Measurements from ENCODE around the gene TTYH1. TPM values are rescaled to one million over a fixed set of nuclear protein-coding genes. Genes with fewer than 3 reads are reported as not detected.
"Not testable (repeated sequence)": the region's sequence is repeated elsewhere in the genome, so short reads cannot be mapped to it uniquely, and the experiment has no call there.

The TTYH1 gene
- 1.3 TPM in 1 of 2 replicates, not detected in the other for total RNA-seq (2014; rRNA removed; shearing (Covaris generic))

DNA sequence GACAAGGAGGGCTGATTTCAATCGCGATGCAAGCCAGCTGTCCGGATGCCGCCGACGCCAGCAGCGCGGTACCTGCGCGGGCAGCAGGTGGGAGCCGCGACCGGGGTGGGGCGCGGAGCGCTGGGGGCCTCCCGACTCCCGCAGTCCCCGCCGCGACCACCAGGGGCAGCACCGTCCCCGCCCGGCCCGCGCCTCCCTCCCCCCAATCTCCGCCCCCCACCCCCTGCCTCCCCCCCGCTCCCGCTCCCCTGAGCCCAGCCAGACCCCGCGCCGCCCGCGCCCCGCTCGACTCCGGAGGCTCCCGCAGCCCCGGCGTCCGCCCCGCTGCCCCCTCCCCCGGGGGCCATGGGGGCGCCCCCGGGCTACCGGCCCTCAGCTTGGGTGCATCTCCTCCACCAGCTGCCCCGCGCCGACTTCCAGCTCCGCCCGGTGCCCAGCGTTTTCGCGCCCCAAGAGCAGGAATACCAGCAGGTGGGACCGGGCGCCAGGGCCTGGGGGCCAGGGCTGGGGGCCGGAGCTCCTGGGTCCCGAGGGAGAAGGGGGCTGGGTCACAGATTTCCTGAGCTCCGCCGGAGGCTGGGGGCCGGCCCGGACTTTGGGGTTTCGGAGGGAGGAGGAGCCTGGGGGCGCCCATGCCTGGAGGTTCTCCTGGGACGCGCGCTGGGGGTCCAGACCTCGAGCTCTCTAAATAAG lies at the start of gene TTYH1:
Gene TTYH1 (plus strand): TSS at position 257 of the 693 bp plus-strand sequence. CDS start 89 bp downstream, at position 346.
- DNase-seq (ENCODE audit: low read depth) = no peak

DNA sequence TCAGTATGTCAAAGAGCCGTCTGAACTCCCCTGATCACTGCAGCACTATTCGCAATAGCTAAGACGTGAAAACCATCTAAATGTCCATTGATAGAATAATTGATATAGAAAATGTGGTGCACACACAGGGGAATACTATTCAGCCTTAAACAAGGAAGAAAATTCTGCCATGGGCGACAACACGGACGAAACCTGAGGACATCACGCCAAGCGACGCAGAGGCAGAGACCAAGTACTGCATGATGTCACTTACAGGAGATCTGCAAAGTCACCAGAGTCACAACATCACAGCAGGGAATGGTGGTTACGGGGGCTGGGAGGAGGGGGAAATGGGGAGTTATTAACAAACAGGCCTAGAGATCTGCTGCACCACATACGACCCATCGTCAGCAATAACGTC lies 49.5 kb upstream of the TTYH1 start:
- DNase-seq (ENCODE audit: low read depth) = not testable (repeated sequence)

DNA sequence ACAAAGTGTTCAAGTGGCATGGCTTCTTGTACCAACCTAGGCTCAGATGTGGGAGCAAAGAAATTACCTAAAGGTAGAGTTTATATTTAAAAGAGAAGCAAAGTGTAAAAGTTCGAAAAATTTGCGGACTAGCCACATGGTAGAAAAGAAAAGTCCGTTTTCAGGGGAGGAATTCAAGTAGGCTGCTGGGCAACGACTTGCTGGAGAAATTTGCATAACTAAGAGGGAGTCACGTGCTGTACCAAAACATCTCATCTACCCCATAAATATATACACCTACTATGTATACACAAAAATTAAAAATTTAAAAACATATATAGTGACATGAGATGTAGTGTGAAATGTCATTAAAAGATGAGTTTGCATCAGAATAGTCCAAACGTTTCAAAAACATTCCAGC lies 48.5 kb upstream of the TTYH1 start:
- DNase-seq (ENCODE audit: low read depth) = no peak

DNA sequence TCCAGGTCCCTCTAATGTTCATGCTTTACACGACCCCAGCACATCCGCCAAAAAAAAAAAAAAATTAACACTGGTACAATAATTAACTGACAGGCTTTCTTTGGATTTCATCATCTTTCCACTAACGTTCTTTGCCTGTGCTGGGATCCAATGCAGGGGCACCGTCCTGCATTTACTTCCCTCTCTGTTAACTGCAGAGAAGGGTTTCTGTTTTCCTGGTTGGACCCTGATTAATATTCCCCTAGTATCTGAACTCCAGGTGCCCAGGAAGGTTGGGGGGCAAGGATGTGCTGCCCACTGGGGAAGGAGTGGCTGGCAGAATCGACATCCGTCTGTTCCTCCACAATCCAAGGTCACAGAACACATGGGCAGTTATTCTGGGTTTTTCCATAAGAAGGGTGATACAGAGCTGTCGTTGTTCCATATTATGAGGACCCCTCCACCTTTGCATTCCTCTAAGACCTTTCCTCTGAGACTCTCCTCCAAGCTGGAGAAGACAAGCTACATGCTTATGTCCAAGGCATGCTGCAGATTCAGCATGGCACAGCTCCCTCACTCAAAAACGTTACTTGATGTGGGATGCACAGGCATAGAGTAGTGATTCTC lies 46.1 kb upstream of the TTYH1 start:
- no peak for DNase-seq (ENCODE audit: low read depth)

- DNase-seq (ENCODE audit: low read depth) = not testable (repeated sequence)
These were observed 45.4 kb upstream of the TTYH1 start for GRCh38 chr19:54369688-54370433.

DNA sequence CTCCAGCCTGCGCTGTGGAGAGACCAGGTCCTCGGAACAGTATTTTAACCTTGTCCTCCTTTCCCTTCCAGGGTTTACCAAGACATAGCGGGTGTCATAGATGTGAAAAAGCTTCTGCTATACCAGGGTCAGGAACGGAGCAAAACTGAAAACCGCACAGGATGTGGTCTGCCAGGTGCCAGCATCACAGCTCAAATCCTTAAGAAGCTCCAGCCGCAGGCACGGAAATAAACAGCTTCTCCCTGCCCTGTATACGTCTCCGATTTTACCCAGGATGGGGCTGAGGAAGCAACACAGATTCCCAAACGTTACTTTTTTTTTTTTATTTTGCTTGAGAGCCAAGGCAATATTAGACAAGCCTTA lies 44.8 kb upstream of the TTYH1 start:
- peak; percentile 59 for DNase-seq (ENCODE audit: low read depth)

DNA sequence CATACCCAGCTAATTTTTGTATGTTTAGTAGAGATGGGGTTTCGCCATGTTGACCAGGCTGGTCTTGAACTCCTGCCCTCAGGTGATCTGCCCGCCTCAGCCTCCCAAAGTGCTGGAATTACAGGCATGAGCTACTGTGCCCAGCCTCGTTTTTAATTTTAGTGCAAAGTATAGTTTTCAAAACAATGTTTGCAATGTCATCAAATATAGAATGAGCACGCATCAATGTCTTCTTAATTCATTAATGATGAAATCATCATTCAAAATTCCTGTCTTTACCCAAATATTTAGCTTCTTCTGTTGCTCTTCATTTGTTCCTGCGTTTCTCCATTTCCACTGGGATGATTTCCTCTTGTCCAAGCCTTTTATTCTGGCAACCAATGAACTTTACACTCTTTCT lies 43.8 kb upstream of the TTYH1 start:
- DNase-seq (ENCODE audit: low read depth) = not testable (repeated sequence)

DNA sequence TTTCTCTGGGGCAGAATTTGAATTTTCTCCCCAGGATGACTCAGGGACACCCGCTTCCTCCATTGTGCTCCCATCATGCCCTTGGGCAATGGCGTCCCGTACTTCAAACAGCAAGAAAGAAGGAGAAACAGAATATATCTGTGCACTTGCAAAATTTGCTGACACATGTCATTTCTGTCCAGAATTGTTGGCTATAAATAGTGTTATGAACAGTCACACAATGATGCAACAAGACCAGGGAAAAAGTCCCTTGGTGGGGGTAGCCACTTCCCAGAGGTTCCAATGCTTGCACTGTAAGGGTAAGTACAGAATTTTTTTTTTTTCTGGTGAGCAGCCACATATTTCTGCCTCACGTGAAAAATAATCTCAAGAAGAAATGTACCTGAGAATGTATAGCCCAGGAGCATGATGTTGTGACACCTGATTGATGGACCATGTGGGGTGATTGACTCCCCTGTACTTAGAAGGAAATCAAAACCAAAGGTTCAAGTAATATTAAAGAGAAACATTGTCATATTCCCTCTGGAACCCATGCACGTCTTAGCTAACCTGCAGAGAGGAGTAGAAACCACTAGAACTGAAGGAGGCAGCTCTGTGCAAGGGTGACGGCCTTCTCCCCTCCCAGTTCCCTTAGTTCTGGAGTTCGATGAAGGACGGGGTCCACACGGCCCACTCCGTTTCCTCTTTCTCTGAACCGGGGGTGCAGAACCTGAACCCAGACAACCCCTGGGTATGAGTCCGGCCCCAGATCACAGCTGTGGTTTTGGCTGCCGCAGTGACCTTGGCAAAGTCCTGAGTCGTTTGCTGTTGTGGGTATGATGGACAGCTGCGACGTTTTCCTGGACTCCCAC lies 41.3 kb upstream of the TTYH1 start:
- DNase-seq (ENCODE audit: low read depth) = no peak

DNA sequence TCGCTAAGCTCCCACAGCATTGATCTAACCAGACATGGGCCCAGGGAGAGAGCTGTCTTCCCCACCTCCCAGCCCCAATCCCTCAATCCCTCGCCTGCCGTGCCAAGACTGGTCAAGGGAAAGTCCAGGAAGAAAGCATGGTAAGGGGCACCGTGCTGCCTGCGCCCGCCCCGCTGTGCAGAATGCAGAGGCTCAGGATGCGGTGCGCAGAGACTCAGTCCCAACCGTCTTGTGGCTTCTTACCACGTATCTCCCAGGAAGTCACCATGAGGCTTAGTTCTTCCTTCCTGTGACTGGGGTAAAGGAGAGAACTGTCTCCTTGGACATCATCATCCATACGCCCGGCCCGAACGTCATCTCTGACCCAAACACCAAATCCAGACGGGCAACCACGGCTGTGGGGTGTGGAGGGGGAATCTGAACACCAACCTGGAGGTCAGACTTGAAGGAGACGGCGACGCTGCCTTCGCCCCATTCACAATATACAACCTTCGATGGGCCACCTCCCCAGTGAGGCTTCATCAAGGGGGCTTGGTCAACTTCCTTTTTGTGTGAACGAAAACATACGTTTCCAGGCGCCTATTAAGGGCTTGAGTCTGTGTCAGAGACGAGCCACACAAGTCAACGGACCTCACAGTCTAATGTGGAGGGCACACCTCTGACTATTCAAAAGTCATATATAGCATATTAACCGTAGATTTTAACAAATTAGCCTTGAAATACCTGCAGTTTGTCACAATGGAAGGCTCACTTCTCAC lies 39.9 kb upstream of the TTYH1 start:
- not testable (repeated sequence) for DNase-seq (ENCODE audit: low read depth)

GRCh38 chr19:54376610-54377285 lies 38.5 kb upstream of the TTYH1 start:
- DNase-seq (ENCODE audit: low read depth) = no peak

DNA sequence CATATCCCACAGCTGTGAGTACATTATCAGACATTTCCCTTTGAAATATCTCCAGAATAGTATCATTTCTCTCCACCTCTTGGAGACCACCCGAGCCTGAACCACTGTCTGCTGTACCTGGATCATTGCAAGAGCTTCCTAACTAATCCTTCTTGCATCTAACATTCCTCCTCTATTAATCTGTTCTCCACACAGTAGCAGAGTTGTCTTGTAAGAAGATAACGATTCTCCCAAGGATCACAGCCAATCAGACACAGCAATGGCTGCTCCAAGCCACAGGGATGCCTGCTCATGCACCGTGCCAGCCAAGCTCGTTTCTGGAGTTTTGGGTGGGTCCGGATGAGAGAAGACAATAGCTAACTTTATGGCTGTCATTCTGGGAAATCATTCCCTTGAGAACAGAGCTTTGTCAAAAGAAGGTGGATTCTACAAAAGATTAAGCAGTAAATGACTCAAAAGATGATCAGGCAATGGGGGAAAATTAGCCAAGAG lies 36.0 kb upstream of the TTYH1 start:
- DNase-seq (ENCODE audit: low read depth) = no peak

- no peak for DNase-seq (ENCODE audit: low read depth)
These were observed 34.4 kb upstream of the TTYH1 start for GRCh38 chr19:54380897-54381296.

DNA sequence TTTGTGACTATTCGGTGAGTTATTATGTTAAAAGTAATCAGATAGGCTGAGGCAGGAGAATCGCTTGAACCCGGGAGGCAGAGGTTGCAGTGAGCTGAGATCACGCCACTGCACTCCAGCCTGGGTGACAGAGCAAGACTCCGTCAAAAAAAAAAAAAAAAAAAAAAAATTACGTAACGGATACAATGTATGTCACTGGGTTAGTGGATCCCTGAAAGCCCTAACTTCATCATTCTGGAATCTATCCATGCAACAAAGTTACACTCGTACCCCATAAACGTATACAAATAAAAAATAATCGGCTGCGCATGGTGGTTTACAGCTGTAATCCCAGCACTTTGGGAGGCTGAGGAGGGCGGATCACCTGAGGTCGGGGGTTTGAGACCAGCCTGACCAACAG lies 33.2 kb upstream of the TTYH1 start:
- DNase-seq (ENCODE audit: low read depth) = not testable (repeated sequence)

DNA sequence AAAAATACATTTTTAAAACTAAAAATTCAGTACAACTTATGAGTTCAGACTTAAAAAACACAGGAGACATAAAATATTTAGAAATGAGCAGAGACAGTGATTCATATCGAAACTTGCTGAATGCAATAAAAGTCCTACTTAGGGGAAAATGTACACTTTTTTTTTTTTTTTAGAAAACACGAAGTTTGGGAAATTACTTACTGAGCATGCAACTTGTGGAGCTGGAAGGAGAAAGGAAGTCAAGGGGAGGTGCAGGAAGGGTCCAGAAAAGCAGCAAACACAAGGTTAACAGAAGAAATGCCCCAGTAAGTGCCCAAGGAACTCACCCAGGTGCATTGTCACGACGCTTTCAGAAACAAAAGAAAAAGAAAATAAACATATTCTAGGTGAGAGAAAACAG lies 31.9 kb upstream of the TTYH1 start:
- DNase-seq (ENCODE audit: low read depth) = no peak

GRCh38 chr19:54387991-54388801 lies 27.1 kb upstream of the TTYH1 start:
- DNase-seq (ENCODE audit: low read depth) = peak; percentile 29

DNA sequence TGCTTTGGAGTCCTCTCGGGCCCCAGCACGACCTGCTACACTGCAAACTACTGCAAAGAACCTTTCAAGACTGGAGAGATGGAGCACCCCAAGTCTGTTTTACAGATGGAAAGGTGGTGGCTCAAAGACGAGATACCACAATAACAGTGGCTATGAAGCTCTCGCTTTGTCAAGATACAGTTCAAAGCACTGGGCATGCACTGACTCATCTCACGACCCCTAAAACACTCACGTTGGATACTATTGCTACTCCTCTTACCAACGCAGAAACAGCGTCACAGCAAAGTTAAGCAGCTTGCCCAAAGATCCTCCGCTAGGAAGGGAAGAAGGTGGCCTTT lies 26.5 kb upstream of the TTYH1 start:
- no peak for DNase-seq (ENCODE audit: low read depth)

DNA sequence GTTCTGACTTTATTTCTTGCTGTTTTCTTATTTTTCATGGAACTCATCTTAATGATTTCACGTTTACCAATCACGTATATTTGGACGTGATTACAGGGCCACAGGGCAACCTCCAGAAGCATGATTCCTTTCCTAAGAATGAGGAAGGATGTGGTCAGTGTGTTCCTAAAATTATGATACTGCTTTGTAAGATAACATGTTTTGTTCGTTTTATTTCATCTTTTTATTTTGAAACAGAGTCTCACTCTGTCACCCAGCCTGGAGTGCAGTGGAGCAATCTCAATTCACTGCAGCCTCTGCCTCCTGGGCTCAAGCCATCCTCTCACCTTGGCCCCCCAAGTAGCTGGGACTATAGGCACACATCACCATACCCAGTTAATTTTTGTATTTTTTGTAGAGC lies 25.7 kb upstream of the TTYH1 start:
- DNase-seq (ENCODE audit: low read depth) = no peak

DNA sequence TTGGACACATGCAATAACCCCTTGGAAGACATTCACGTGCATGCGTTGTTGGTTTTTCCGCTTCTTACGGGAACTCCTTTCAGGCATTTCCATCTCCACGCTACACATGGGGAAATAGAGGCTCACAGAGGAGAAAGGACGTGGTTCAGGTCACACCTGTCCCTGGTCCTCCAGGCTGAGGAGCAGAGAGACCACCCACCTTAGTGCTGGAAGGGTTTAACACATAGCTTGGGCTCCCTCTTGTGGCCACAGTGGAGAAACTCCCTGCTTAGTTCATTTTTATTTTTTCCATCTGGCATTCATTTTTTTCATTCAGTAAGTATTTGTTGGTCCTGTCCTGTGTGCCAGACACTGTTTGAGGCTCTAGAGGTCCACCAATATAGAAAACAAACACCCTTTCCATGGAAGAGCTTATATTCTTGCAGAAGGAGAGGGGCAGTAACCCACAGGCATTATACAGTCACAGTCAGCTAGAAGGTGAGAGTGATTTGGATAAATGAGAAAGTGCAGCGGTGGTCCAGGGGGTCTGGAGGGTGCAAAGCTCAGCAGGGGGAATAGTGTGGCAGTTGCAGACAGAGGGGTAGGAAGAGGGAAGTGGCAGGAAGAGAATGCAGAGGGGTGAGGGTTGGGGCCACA lies 24.2 kb upstream of the TTYH1 start:
- DNase-seq (ENCODE audit: low read depth) = peak; percentile 75

- DNase-seq (ENCODE audit: low read depth) = peak; percentile 17
These were observed 23.6 kb upstream of the TTYH1 start for GRCh38 chr19:54391589-54392061.
